ENCODE data around the gene MOSPD3.

DNA sequence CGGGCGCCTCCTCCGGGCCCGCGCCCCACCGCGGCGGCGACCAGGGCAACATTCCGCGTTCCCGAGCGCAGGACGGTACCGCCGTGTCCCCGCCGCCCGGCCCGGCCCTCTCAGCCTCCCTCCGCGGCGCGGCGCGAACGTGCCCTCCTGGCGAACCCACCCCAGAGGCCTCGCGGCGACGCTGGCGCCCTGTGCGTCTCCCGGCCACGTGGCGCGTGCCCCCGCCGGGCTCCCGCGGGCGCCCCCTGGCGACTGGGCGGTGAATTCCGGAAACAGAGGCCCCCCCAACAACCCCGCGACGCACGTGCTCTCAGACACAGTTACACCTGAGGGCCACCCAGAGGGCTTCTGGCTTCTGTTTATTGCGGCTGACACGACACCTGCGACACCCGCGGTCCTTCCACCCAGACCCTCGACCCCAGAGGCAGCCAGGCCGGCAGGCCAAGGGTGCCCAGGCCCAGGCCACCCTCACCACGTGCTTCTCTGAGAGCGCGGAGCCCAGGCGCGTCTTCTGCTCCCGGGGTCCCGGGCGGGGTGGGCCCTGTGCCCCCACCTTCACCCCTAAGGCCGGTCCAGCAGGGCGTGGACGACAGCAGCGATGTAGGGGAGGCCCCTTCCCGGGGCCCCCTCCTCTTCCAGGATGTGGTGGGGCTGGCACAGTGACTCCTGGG is 38.5 kb upstream of the MOSPD3 start, which contains the start of gene SAP25:
- TF ChIP-seq ATF3 (CRISPR knock-in tag; IDR thresholded peaks at IDR 0.05) (no peak), MYNN (CRISPR knock-in tag; IDR thresholded peaks at IDR 0.05; ENCODE audit: low read depth) (no peak), MXI1 (IDR thresholded peaks at IDR 0.05; ENCODE audit: borderline replicate concordance, low read depth, low read length) (no peak; the same call in 2 of the 3 replicates)
